ENCODE measurements around the gene LRP6. TPM values are rescaled to one million over a fixed set of nuclear protein-coding genes. Genes with fewer than 3 reads are reported as not detected.
"Not testable (repeated sequence)": the region's sequence is repeated elsewhere in the genome, so short reads cannot be mapped to it uniquely, and the experiment has no call there.

Gene LRP6
- total RNA-seq, 2 experiments from 2014 or later = 5.2 to 8.1 TPM

DNA sequence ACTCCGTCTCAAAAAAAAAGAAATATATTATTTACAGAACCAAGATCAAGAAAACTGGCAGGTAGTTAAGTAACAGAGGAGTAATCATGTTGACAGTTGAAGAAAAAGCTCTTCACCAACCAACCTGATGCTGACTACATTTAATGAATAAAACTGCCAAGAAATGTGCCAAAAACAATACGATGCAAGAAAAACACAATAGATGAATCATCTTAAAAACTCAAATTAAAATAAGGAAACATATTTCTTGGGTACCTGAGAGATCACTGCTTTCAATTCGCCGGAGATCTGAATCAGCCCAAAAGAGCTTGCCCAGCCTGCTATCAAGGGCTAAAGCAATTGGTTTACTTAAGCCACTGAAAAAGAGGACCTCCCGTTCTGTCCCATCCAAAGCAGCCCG lies 119.7 kb downstream of the LRP6 start:
- Histone ChIP-seq H3K79me2 (ENCODE audit: insufficient read depth, low read depth, low read length) (no peaks in the 10 kb centered on the region), H3K9me2 (ENCODE audit: insufficient read depth, low read length) (no peaks in the 10 kb centered on the region), H3K4me1 (ENCODE audit: insufficient read depth, low read length, poor library complexity, severe bottlenecking) (no peaks in the 10 kb centered on the region), H3K4me3 (ENCODE audit: low read depth, low read length, poor library complexity, severe bottlenecking) (no peak overlapping the region), H3K4me2 (ENCODE audit: low read length) (no peak overlapping the region), H2AFZ (ENCODE audit: low read length) (no peak overlapping the region), H4K20me1 (ENCODE audit: insufficient read depth, low read length) (no peaks in the 10 kb centered on the region), H3K27ac (ENCODE audit: low read depth, low read length, poor library complexity, severe bottlenecking) (no peak overlapping the region), H3K36me3 (ENCODE audit: insufficient read depth, low read length) (no peaks in the 10 kb centered on the region), H3K9me3 (ENCODE audit: low read length) (no peaks in the 10 kb centered on the region)
- DNase-seq (ENCODE audit: low spot score) = no peak
- ChIA-PET POLR2A (no interaction called here), CTCF (ENCODE audit: unreplicated experiment) (no interaction called here)
- intact Hi-C loops (cut with micrococcal nuclease; ENCODE audit: unreplicated experiment) = no loop called here
- no TSS peak for BruUV-seq (replicated peaks)
- TF ChIP-seq EZH2phosphoT487 (IDR thresholded peaks at IDR 0.05; ENCODE audit: borderline replicate concordance, low read depth, low read length) = no peak
- TF ChIP-seq, protein P1, sequence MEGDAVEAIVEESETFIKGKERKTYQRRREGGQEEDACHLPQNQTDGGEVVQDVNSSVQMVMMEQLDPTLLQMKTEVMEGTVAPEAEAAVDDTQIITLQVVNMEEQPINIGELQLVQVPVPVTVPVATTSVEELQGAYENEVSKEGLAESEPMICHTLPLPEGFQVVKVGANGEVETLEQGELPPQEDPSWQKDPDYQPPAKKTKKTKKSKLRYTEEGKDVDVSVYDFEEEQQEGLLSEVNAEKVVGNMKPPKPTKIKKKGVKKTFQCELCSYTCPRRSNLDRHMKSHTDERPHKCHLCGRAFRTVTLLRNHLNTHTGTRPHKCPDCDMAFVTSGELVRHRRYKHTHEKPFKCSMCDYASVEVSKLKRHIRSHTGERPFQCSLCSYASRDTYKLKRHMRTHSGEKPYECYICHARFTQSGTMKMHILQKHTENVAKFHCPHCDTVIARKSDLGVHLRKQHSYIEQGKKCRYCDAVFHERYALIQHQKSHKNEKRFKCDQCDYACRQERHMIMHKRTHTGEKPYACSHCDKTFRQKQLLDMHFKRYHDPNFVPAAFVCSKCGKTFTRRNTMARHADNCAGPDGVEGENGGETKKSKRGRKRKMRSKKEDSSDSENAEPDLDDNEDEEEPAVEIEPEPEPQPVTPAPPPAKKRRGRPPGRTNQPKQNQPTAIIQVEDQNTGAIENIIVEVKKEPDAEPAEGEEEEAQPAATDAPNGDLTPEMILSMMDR (conservative IDR thresholded peaks at IDR 0.05; ENCODE audit: low read length) = no peak

DNA sequence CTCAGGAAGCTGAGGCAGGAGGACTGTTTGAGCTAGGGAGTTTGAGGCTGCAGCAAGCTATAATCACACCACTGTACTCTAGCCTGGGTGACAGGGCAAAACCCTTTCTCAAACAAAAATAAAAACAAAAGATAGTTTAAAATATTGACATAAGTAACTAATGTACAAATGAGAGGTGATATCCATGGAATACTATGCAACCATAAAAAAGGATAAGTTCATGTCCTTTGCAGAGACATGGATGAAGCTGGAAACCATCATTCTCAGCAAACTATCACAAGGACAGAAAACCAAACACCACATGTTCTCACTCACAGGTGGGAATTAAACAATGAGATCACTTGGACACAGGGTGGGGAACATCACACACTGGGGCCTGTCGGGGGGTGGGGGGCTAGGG lies 122.3 kb downstream of the LRP6 start:
- H3K9me3 ChIP-seq (ENCODE audit: low read length); H3K9me2 ChIP-seq (ENCODE audit: insufficient read depth, low read length); H3K36me3 ChIP-seq (ENCODE audit: insufficient read depth, low read length); intact Hi-C loops (cut with micrococcal nuclease; ENCODE audit: unreplicated experiment); CTCF ChIA-PET (ENCODE audit: unreplicated experiment); H4K20me1 ChIP-seq (ENCODE audit: insufficient read depth, low read length); POLR2A ChIA-PET; BruUV-seq (replicated peaks); H3K4me3 ChIP-seq (ENCODE audit: low read depth, low read length, poor library complexity, severe bottlenecking); DNase-seq (ENCODE audit: low spot score); H3K27ac ChIP-seq (ENCODE audit: low read depth, low read length, poor library complexity, severe bottlenecking); H3K4me1 ChIP-seq (ENCODE audit: insufficient read depth, low read length, poor library complexity, severe bottlenecking); H2AFZ ChIP-seq (ENCODE audit: low read length); H3K79me2 ChIP-seq (ENCODE audit: insufficient read depth, low read depth, low read length); H3K4me2 ChIP-seq (ENCODE audit: low read length): not testable (repeated sequence)

DNA sequence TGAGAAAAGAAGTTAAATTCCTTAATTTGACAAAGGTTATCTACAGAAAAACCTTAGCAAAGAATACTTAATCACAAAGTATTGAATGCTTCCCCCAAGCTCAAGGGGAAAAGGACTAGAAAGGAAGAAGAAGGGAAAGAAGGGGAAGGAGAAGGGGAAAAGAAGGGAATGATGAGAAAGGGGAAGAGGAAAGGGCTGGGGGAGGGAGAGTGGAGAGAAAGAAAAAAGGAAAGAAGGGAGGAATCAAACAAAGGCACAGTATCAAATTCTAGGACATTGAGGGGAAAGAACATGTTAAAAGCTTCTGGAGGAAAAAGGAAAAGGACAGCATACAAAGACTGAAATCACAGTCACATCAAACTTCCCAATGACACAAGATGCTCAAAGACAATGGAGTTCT lies 125.8 kb downstream of the LRP6 start:
- ChIA-PET POLR2A (interaction anchor here (0.6 kb wide), 1 partner anchor 539 kb away, joined by 3 read pairs; no protein-coding TSS in a partner anchor), CTCF (ENCODE audit: unreplicated experiment) (interaction anchor here (0.6 kb wide), 1 partner anchor 39 kb away, joined by 9 read pairs; no protein-coding TSS in a partner anchor)
- H3K9me3 ChIP-seq (ENCODE audit: low read length) = no peaks in the 10 kb centered on the region
- no peak overlapping the region for H3K27ac ChIP-seq (ENCODE audit: low read depth, low read length, poor library complexity, severe bottlenecking)
- H4K20me1 ChIP-seq (ENCODE audit: insufficient read depth, low read length) = no peaks in the 10 kb centered on the region
- no TSS peak for BruUV-seq (replicated peaks)
- no peak overlapping the region for H3K4me3 ChIP-seq (ENCODE audit: low read depth, low read length, poor library complexity, severe bottlenecking)
- H3K4me2 ChIP-seq (ENCODE audit: low read length) = no peak overlapping the region
- no peaks in the 10 kb centered on the region for H3K4me1 ChIP-seq (ENCODE audit: insufficient read depth, low read length, poor library complexity, severe bottlenecking)
- no peaks in the 10 kb centered on the region for H3K36me3 ChIP-seq (ENCODE audit: insufficient read depth, low read length)
- TF ChIP-seq, protein P1 (conservative IDR thresholded peaks at IDR 0.05; ENCODE audit: low read length) = no peak
- no peak for TF ChIP-seq EZH2phosphoT487 (IDR thresholded peaks at IDR 0.05; ENCODE audit: borderline replicate concordance, low read depth, low read length)
- H2AFZ ChIP-seq (ENCODE audit: low read length) = no peak overlapping the region
- intact Hi-C loops (cut with micrococcal nuclease; ENCODE audit: unreplicated experiment) = no loop called here
- no peak for DNase-seq (ENCODE audit: low spot score)
- H3K79me2 ChIP-seq (ENCODE audit: insufficient read depth, low read depth, low read length) = no peaks in the 10 kb centered on the region
- no peaks in the 10 kb centered on the region for H3K9me2 ChIP-seq (ENCODE audit: insufficient read depth, low read length)
